Skeletal muscle cell (primary cell): ENCODE results near the gene SRRM1.
"Not testable (repeated sequence)": the region's sequence is repeated elsewhere in the genome, so short reads cannot be mapped to it uniquely, and the experiment has no call there.

Source experiments
- DNase-seq: peaks from one replicate; pipeline ENCODE4 v3.0.0-alpha.2; 2010; ENCODE audit warnings: low read depth
- H3K4me3 ChIP-seq: 2 replicates; pipeline ENCODE4 v1.5.1; 2011; ENCODE audit warnings: low read depth, mild to moderate bottlenecking, control low read depth, low read length, moderate library complexity

Gene SRRM1

DNA sequence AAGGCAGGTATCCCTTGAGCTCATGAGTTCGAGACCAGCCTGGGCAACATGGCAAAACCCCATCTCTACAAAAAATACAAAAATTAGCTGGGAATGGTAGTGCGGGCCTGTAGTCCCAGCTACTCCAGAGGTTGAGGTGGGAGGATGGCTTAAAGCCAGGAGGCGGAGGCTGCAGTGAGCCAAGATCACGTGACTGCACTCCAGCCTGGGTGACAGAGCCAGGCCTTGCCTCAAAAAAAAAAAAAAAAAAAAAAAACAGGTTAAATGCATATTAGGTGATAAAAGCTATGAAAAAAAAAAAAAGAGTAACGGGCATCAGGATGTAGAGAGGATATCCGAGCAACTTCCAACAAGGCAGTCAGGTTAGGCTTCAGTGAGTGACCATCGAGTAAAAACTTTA is 2.8 kb upstream of the SRRM1 start:
- DNase-seq = no peak
- H3K4me3 ChIP-seq = no peak overlapping the region

DNA sequence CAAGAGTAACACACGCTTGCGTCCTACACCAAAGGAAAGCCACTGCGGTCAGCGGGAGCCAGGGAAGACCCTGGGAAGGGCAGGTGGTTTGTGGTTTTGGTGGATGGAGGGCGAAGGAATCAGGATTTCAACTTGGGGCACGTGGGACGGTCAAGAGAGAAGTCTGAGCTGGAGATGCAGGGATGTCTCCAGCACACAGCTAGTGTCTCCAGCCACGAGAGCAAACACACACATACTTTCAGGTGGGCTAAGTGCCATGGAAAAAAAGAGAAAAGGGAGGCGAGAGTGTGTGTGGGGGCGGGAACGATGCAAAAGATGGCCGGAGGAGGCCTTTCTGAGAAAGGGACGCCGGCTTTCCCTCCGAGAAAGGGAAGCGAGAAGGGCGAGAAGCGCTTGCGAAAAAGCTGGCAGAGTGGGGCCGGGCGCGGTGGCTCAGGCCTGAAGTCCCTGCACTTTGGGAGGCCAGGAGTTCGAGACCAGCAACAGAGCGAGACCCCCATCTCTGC is 1.4 kb upstream of the SRRM1 start:
- DNase-seq = no peak
- H3K4me3 ChIP-seq = peak overlapping the region; percentile 83

DNA sequence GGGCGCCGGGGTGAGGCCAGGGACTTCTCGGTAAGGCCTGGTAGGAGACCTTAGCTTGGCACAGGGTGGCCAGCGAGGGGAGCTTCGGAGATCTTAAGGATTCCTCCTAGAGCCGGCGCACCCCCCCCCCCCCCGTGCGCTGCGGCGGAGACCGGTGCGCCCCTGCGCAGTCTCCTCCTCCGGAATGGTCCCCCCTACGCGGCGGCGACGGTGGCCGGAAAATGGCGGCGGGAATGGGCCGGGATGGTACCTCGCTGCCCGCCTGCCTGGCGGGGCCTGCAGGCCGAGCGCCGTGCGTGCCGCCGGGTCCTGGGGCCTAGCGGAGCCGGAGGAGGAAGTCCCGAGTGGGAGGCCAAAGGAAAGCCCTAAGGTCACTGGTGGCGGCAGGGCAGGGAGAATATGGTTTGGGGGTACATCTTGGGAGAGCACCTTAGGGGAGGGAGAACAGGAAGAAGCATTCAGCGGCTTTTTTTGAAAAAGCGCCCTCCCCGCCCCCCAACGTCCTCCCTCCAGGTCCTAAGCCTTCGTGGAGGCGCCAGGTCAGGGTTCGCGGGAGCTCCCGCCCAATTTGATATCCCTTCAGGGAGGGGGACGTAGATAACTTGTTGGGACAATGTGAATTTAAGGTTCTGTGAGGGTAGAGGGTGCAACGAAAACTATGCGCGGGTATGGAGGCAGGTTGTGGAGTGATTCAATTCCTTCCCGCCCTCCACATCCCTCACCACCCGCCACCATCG is 429 bp downstream of the SRRM1 start:
- no peak for DNase-seq
- peak overlapping the region; percentile 96 for H3K4me3 ChIP-seq

DNA sequence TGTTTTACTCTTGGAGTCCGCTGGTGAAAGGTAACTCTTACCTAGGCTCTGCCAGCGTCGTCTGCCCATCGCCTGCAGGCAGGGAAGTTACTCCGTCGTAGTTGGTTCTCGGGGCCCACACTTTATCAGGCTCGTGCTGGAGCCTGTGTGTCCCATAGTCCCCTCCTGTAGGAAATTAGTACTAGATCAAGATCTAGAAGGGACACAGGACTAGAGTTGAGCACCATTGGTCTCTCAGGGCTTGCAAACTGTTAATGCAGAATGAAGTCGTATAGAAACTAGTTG is 940 bp downstream of the SRRM1 start:
- no peak for DNase-seq
- H3K4me3 ChIP-seq = peak overlapping the region; percentile 96

DNA sequence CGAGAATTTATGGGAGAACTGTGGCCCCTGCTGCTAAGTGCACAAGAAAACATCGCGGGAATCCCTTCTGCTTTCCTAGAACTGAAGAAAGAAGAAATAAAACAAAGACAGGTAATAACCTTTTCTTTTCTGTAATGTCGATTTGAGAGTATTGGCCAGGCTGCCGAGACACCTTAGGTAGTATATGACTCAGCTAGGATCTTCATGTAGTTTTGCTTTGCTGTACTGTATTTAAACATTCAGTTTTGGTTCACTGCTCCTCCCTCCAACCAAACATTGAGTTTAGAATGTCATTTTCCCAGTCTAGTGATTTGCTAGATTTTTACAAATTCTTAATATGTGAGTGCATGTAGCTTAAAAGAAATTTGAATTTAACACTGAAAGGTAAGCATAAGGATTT is 5.8 kb downstream of the SRRM1 start:
- no peak for DNase-seq
- H3K4me3 ChIP-seq = no peak overlapping the region

DNA sequence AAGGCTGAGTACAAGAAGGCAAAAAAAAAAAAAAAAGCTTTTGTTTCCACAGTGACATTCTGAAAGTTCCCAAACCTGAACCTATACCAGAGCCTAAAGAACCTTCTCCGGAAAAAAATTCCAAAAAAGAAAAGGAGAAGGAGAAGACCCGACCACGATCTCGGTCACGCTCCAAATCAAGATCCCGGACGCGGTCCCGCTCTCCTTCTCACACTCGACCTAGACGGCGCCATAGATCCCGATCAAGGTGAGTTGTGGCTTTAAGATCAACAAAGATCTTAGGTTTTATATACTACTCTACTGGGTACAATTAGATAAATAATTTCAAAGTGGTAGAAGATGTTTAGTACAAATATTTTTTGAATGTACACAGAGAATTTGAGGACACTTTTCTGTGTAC is 9.3 kb downstream of the SRRM1 start:
- no peak for DNase-seq
- no peak overlapping the region for H3K4me3 ChIP-seq

DNA sequence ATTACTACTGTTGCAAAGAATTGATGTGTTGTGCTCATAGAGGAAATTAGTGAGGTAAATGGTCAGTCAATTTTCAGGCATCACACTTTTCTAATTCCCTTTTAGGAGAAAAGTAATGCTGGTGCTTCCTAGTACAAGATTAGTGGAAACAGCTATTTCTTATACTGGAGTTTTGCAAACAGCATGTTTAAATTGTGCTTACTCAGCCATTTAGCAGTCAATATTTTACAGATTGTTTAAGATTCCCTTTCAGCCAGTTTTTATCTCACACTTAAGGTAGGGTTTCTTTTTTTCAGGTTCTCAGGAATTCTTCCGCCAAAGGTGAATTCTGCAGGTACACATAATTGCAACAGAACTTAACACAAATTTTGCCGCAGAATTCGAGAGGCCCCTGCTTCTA is 10.9 kb downstream of the SRRM1 start:
- H3K4me3 ChIP-seq = no peak overlapping the region
- DNase-seq = no peak

DNA sequence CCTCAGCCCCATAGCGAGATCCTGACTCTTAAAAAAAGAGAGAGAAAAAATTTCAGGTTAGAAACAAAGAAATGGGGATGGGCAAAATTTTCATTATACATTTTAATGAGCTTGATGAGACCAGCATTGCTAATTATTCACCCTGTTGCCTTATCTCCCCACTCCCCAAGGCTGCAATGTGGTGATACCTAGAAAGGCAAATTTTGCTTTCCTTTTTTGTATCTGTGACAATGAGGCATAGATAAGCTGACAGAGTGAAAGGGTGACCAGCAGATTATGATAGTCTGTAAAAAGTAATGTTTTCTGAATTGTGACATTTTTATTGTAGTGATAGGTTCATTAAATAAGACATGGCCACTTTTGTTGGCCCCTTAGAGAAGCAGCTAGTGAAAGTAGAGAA is 12.9 kb downstream of the SRRM1 start:
- no peak overlapping the region for H3K4me3 ChIP-seq
- DNase-seq = no peak

DNA sequence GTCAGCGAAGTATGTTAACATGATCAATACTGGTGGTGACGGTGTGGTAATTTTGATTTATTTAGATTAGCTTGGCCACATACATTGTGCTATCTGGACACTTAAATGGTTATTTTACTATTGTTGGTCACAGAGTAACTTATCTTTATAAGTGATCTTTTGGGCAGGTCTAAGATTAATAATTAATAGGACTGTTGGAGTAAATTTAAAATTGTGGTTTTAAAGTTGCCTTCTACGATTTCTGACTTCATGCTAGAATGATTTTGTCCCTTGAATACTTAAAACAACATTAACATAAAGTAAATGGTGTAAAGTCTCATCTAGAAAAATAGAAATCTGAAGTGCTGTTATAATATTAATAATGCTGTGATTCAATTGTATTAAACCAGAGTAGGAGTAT is 14.7 kb downstream of the SRRM1 start:
- no peak overlapping the region for H3K4me3 ChIP-seq
- DNase-seq = no peak

DNA sequence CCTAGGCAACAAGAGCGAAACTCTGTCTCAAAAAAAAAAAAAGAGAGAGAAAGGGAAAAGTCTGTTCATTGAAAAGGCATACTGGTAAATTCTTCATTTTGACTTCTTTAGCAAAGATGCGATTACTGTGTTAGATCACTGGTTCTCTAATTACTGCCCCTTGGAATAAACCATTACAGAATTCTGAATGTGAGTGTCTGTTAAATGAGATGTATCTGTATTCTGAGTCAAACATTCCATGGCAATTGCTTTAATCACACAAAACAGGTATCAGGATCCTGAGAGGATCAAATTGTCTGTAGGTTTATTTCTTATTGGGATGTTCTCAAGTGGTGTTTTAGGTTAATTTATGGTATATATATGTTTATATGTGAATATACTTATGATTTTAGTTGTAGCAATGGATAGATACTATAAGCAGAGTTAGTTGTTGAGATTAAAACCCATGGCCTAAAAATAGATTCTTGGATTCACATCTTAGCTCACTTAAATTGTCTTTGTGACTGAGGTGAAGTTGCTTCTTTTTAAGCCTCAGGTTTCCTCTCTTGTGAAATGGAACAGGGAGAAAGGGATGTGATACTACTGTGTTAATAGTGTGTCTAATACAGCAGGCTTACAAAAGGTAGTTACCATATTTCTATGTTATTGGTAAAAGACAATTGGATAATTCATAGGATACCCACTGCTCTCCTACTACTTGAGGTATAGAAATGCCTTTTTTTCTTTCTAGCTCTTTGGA is 16.2 kb downstream of the SRRM1 start:
- no peak for DNase-seq
- H3K4me3 ChIP-seq = no peak overlapping the region

DNA sequence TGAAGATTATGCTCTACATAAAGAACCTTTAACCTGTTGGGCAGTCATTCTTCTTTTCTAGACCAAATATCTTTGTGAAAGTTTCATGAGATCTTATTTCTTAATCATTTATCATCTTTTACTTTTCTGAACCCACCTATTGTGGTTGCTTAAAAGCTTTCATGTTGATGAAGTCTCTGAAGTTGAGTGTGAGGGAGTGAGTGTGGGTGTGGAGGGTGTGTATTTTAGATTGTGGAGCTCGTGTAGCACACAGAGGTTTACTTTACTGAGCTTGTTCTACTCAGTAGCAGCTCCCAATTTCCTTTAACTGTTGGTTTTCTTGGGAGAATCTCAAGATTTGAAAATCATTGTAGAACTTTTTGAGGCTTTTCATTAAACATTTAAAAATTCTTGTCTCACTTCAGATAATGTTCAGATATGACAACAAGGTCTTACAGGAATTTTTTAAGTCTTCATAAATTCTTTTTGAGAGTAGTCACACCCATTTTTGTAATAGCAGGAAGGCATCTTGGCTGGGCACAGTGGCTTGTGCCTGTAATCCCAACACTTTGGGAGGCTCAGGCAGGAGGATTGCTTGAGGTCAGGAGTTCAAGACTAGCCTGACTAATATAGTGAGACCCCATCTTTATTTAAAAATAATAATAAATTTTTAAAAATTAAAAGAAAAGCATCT is 17.0 kb downstream of the SRRM1 start:
- no peak overlapping the region for H3K4me3 ChIP-seq
- no peak for DNase-seq

DNA sequence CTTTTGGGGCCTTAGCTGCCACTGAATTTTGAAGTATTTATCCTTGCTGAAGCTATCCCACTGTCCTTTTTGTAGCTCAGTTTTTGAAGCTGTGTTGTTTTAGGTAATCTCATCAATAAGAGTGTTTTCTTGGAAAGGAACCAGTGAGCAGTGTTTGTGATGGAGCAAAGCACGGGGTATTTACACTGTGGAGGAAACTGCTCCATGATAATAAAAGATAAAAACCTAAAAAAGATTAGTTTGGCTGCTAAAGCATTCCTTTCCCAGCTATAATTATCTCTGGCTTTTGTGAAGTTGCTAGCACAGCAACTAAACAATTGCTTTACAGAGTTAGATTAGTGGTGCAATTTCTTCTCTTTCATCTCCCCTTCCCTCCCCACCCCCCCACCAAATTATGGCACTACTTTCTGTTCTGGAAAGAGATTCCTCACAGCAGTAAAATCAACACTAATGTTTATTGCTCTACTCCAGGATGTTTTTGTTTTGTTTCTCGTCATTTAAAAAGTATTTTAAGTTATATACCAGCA is 21.5 kb downstream of the SRRM1 start:
- no peak overlapping the region for H3K4me3 ChIP-seq
- DNase-seq = no peak

DNA sequence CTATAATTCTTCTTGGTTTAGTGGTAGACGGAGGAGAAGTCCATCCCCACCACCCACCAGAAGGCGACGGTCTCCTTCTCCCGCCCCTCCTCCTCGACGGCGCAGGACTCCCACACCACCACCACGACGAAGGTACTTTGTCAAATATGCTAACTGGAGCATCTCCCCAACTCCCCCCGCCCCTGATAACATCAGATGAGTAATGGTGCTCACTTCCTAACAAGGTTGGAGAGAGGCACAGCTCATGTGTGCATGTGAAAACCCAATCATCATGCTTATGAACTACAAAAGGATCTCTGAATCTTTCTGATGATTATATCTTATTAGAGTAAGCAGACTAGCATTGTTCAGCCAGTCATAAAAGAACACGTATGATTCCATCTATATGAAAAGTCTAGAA is 23.7 kb downstream of the SRRM1 start:
- no peak for DNase-seq

DNA sequence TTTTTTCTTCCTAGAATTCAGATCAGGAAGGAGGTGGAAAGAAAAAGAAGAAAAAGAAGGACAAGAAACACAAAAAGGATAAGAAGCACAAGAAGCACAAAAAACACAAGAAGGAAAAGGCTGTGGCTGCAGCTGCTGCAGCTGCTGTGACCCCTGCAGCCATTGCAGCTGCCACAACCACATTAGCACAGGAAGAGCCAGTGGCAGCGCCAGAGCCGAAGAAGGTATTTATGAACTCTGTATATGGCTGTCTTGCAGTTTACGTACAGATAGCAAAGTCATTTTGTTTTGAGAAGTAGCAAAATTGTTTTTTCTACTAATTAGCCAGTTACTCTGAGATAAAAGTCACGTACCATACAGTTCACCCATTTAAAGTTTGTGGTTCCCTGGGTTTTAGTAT is 28.3 kb downstream of the SRRM1 start:
- H3K4me3 ChIP-seq, DNase-seq: not testable (repeated sequence)

More for the DNA sequence above, 23.7 kb downstream of the SRRM1 start:
- H3K4me3 ChIP-seq = no peak overlapping the region

DNA sequence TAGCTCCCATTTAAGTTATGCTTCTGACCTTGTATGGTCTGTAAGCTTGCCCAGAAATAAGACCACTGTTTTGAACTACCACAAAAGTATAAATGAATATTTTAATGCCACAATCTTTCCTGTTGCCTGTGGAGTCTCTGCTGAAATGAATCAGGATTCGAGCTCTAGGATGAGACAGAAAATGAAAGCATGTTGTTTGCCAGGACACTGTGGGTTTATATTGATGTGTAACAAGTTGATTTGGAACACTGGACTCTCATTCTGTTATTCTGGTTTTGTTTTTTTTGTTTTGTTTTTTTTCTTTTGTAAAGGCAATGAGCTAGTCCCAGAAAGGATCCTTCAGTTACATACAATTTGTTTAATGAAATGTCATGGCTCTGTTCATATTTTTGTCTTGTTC is 29.6 kb downstream of the SRRM1 start:
- H3K4me3 ChIP-seq, DNase-seq: not testable (repeated sequence)

DNA sequence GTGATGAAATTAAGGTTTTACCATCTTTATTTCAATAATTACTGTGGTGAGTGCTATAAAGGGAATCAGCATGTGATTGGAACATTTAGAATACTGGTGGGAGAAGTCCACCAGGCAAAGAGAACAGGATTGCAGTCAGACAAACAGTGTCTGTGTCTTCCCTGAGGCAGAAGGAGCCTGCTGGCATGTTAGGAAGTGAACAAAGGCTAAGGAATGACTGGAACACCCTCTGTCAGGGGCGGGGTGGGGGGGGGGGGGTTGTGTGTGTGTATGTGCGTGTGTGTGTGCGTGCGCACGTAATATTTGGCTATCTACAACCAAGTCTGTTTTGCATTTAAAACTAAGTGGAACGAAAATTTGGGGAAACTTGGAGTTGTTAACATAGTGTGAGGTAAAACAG is 30.2 kb downstream of the SRRM1 start:
- H3K4me3 ChIP-seq = no peak overlapping the region
- DNase-seq = no peak

DNA sequence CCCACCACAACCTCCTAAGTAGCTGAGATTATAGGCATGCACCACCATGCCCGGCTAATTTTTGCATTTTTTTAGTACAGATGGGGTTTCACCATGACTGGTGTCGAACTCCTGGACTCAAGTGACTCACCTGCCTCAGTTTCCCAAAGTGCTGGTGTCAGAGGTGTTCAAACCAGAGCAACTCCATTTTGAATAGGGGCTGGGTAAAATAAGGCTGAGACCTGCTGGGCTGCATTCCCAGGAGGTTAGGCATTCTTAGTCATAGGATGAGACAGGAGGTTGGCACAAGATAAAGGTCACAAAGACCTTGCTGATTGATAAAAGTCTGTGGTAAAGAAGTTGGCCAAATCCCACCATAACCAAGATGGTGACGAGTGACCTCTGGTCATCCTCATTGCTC is 35.3 kb downstream of the SRRM1 start:
- not testable (repeated sequence) for DNase-seq, H3K4me3 ChIP-seq

DNA sequence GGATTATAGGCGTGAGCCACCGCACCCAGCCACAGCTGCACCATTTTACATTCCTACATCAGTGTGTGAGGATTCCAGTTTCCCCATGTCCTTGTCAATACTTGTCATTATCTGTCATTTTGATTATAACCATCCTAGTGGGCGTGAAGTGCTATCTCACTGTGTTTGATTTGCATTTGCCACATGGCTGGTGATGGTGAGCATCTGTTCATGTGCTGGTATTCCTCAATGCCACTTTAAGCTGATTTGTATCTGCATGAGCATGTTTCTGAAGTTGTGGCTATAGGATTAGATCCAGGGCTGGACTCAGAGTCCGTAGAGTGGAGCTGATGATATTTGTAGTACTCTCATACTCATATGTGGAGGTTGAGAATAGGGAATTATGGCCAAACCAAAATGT is 36.6 kb downstream of the SRRM1 start:
- H3K4me3 ChIP-seq = no peak overlapping the region
- no peak for DNase-seq

DNA sequence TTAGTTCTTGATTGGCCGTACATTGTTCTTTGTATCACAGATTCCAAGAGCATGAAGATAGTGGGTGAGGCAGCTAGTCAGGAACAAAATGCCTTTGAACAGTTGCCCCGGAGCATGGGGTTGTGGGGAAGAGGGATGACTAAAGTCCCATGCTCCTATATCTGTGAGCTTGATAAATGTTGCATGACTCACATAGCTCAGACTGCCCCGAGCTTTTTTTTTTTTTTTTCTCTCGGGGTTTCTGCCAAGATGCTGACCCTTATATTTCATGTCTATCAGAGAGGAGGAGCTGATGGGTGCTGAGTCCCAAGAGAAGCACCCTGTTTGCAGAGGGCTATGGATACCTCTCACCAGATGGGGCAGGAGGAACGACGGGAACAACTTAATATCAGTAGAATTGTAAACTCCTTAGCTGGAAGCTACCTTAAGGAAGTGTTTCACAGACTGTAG is 40.6 kb downstream of the SRRM1 start:
- peak; percentile 90 for DNase-seq
- no peak overlapping the region for H3K4me3 ChIP-seq

DNA sequence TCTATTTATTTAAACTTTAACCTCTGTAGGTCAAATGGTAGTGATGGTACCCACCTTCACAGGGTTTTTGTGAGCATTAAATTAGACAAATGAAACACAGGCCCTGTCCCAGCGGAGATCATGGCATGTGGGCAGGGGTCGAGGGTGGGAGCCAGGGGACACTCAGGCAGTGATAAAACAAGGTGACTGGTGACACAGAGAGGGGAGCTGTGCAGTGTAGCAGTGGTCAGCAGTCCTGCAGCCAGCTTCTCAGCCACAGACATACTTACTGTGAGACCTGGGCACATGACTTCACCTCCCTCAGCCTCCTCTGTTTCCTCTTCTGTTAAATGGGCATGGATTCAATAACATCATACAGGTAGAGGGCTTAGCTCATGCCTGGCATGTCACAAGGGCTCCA is 44.9 kb downstream of the SRRM1 start:
- no peak for DNase-seq
- no peak overlapping the region for H3K4me3 ChIP-seq
